ENCODE results near the gene ITPKA. TPM values are rescaled to one million over a fixed set of nuclear protein-coding genes. Genes with fewer than 3 reads are reported as not detected.

Gene ITPKA
- total RNA-seq, 1 donor from 2014 or later, result 1.0 TPM

- H3K27ac Mint-ChIP-seq, result no peak overlapping the region
- H3K4me1 Mint-ChIP-seq (ENCODE audit: low read depth), result peaks cover 9% of the 10 kb centered on the region
- peak; percentile 38 for DNase-seq (ENCODE audit: low spot score, unreplicated experiment)
- no peak for TF ChIP-seq CTCF (IDR thresholded peaks at IDR 0.05; ENCODE audit: unreplicated experiment)
- H3K36me3 Mint-ChIP-seq (ENCODE audit: insufficient read depth), result no peaks in the 10 kb centered on the region
- no peaks in the 10 kb centered on the region for H3K9me3 Mint-ChIP-seq (ENCODE audit: low read depth)
- peaks cover 66% of the 10 kb centered on the region for H3K27me3 Mint-ChIP-seq
- H3K4me3 Mint-ChIP-seq (ENCODE audit: low read depth), result peak overlapping the region; percentile 48
Observed at GRCh38 chr15:41494922-41495735, 1.5 kb downstream of the ITPKA start.

- DNase-seq (ENCODE audit: low spot score, unreplicated experiment), result peak; percentile 46
- no peak overlapping the region for H3K27ac Mint-ChIP-seq
- no peaks in the 10 kb centered on the region for H3K9me3 Mint-ChIP-seq (ENCODE audit: low read depth)
Observed at GRCh38 chr15:41495736-41496599, 2.3 kb downstream of the ITPKA start.

GRCh38 chr15:41498657-41499056, 5.0 kb downstream of the ITPKA start:
- H3K4me1 Mint-ChIP-seq (ENCODE audit: low read depth), result peaks cover 7% of the 10 kb centered on the region
- no peak for TF ChIP-seq CTCF (IDR thresholded peaks at IDR 0.05; ENCODE audit: unreplicated experiment)
- no peak overlapping the region for H3K4me3 Mint-ChIP-seq (ENCODE audit: low read depth)
- peaks cover 70% of the 10 kb centered on the region for H3K27me3 Mint-ChIP-seq
- no peaks in the 10 kb centered on the region for H3K36me3 Mint-ChIP-seq (ENCODE audit: insufficient read depth)
- H3K9me3 Mint-ChIP-seq (ENCODE audit: low read depth), result no peaks in the 10 kb centered on the region
- DNase-seq (ENCODE audit: low spot score, unreplicated experiment), result no peak
- H3K27ac Mint-ChIP-seq, result no peak overlapping the region

More at GRCh38 chr15:41495736-41496599, 2.3 kb downstream of the ITPKA start:
- H3K4me1 Mint-ChIP-seq (ENCODE audit: low read depth), result peaks cover 10% of the 10 kb centered on the region
- H3K27me3 Mint-ChIP-seq, result peaks cover 67% of the 10 kb centered on the region
- no peak overlapping the region for H3K4me3 Mint-ChIP-seq (ENCODE audit: low read depth)
- H3K36me3 Mint-ChIP-seq (ENCODE audit: insufficient read depth), result no peaks in the 10 kb centered on the region
- TF ChIP-seq CTCF (IDR thresholded peaks at IDR 0.05; ENCODE audit: unreplicated experiment), result no peak

- no peak for DNase-seq (ENCODE audit: low spot score, unreplicated experiment)
- Mint-ChIP-seq H3K27me3 (peaks cover 74% of the 10 kb centered on the region), H3K9me3 (ENCODE audit: low read depth) (no peaks in the 10 kb centered on the region), H3K4me3 (ENCODE audit: low read depth) (no peak overlapping the region), H3K4me1 (ENCODE audit: low read depth) (peaks cover 7% of the 10 kb centered on the region), H3K27ac (no peak overlapping the region), H3K36me3 (ENCODE audit: insufficient read depth) (no peaks in the 10 kb centered on the region)
- no peak for TF ChIP-seq CTCF (IDR thresholded peaks at IDR 0.05; ENCODE audit: unreplicated experiment)
Observed at GRCh38 chr15:41499109-41499851, 5.6 kb downstream of the ITPKA start.

All from progenitor cell of endocrine pancreas (in vitro differentiated cells).